ENCODE data around the gene ACTL7B.
"Not testable (repeated sequence)": the region's sequence is repeated elsewhere in the genome, so short reads cannot be mapped to it uniquely, and the experiment has no call there.

Gene ACTL7B

DNA sequence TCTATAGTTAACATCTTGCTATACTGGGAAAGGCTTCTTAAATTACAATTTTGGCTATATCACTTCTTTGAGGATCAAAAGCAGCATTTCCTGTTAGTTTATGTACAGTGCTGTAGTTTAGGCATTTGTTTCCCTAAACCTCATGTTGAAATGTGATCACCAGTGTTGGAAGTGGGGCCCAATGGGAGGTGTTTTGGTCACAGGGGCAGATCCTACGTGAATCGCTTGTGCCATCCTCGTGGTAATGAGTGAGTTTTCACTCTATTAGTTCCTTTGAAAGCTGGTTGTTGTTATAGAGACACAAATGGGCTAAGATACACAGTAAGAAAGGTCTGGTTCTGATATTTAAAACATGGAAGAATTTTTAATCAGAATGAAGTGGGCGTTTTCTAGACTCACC, 12.0 kb upstream of the ACTL7B start:
- no peak for DNase-seq

DNA sequence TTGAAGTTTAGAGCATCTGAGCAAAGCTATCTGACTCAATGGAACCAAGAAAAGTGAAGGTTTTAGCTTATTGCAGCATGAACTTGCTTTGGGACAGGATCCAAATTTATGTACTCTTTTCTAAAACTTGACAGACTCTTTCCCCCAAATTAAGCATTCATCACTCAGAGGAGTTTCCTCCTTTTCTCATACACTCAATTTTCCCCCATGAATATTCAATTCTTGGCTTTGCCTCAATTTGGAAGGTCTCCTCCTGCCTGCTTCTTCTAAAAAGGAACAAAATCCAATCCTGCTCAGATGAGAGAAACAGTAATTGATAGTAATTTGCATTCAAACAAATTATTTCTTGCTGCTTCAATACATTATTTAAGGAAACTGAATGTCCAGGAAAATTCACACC, 11.3 kb upstream of the ACTL7B start:
- no peak for DNase-seq

DNA sequence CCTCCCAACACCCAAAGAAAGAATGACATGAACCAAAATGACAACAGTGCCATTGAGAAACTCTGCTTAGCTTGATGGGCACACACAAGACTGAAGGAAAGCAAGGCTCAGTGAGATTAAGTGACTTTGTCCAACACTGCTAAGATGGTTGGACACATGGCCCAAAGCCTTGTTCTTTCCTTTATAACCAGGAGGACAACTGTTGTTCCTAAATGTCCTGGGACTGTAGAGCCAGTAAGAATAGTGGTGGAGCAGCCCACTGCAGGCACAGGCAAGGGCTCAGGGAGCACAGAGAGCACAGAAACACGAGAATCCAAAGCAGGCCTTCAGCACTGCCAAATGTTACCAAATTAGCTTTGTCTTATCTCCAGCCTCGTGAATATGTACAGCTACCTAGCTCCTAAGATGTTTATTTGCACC, 10.2 kb upstream of the ACTL7B start:
- no peak for DNase-seq

DNA sequence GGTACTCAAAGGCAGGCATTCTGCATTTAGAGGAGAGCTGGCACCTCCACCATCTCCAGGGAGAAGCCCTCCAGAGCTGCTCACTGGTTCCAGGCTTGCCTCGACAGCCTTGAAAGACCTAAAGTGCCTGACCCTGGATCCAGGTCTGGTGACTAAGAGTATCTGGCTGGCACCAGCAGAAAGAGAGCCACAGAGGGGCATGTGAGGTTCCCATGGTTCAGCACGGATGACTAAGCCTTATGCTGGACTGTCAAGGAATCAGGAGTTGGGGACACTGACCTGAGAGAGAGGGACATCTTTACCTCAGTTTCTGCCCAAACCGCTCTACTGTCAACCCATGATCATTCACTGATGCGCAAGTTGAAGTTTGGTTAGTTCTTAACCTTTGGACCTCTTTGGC, 9.3 kb upstream of the ACTL7B start:
- DNase-seq = no peak

DNA sequence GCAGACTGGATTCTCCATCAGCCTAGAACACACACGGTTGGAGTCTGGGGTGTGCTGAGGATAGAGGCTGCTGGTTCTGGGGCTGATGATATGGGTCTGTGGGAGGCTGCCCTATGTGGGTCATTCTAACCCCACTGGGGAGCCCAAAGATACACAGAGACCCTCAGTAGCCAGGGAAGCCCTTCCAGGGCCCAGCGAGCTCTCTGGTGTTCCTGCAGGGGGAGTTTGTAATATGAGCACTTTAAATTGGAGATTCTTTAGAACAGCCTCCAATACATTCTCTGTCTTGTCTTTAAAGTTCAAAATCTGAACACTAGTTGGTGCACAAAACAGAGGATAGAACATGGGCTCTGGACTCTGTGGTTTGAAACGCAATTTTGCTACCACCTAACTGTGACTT, 8.7 kb upstream of the ACTL7B start:
- no peak for DNase-seq

DNA sequence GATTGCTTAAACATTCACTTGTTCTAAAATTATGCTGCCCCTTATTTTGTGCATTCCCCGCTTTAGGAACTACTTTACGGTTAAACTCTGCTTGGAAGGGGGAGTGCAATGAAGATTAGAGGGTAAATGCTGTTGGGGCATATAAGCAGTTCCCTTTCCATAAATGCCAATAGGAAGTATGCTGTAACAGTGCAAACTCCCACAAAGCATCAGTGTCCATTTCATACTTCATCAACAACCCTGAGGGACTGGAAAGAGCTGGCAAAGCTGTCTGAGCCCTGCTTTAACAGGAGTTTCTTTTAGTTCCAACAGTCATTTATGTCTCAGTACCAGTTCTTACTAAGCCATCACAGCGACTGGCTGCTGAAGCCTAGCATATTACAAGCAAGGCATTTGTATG, 8.1 kb upstream of the ACTL7B start:
- no peak for DNase-seq

- no peak for DNase-seq
Observed at GRCh38 chr9:108861997-108862396, 6.2 kb upstream of the ACTL7B start, which contains the start of gene ACTL7A. Gene ACTL7A, plus strand, starts transcription at chr9:108862266. Its CDS starts 57 bp downstream, at chr9:108862323.

DNA sequence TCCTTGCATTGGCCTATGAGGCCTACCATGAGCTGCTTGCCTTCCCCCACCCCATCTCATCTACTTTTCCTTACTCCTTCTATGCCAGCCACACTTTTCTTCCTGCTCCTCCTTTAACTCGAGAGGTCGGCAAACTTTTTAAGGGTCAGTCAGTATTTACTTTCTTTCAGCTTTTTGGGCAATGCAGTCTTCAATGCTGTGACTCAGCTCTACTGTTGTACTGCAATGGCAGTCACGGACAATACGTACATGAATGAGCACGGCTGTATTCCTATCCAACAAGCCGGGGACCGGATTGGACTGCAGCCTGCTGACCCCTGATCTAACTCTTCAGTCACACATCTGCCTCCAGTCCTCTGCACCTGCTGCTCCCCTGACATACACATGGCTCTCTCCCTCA, 5.7 kb upstream of the ACTL7B start:
- no peak for DNase-seq

- DNase-seq = no peak
Observed at GRCh38 chr9:108860764-108861163, 5.0 kb upstream of the ACTL7B start.

- DNase-seq = no peak
Observed at GRCh38 chr9:108860354-108860753, 4.6 kb upstream of the ACTL7B start.

DNA sequence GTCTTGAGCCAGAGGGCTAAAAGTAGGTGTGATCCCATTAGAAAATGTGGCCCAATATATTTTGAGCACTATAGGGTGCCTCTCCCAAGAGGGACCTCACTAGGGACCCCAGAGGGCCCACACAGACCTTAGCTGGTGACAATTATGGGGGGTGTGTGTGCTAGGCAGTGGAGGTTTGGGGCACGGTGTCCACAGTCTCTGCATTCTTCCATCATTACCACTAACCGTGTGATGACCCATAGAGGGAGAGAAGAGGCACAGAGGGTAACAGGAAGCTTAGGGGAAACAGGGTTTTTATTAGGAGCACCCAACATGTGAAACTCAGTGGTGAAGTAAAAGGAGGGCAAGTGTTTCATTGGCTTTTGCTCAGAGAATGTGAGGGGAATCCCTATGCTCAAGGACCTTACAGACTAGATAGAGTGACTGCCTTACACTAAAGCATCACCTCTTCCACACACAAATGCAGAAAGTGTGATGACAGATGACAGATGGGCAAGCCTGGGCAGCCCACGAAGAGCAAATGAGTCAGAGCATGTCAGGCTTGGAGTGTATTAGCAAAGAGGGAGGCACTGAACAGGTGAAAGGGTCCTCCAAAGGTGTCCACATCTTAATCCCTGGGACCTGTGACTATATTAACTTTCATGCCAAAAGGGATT, 3.8 kb upstream of the ACTL7B start:
- no peak for DNase-seq

DNA sequence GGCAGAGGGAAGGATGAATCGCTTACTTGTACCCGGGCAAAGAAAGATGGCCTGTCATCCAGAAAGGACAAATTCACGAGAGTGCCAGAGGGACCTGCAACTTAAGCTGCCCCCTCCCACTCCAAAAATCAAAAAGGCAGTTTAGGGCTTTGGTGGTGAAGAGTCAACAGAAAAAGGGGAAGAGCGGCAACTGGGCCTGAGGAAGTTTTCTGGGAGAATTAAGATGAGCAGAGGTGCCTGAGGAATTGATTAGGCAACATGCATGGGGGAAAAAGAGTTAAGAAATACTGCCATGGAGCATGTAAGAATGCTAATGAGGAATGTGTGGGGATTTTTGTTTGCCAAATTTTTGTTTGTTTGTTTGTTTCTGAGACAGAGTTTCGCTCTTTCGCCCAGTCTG, 1.8 kb upstream of the ACTL7B start:
- no peak for DNase-seq

DNA sequence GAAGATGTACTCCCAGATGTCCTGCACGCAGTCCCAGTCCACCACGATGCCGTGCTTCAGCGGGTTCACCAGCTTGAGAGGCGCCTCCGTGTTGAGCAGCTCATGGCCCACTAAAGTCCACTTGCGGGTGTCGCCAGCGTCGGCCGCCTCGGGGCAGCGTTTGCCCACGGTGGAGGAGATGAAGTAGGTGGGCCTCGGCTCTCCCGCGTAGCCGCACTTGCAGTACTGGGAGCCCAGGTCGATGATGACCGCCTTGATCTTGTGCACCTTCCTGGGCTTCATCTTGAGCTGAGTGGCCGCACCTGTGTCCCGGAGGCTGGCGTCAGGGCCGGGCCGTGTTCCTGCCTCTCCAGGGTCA, 278 bp downstream of the ACTL7B start:
- no peak for DNase-seq

- DNase-seq = no peak
Observed at GRCh38 chr9:108854641-108855528, 901 bp downstream of the ACTL7B start.

DNA sequence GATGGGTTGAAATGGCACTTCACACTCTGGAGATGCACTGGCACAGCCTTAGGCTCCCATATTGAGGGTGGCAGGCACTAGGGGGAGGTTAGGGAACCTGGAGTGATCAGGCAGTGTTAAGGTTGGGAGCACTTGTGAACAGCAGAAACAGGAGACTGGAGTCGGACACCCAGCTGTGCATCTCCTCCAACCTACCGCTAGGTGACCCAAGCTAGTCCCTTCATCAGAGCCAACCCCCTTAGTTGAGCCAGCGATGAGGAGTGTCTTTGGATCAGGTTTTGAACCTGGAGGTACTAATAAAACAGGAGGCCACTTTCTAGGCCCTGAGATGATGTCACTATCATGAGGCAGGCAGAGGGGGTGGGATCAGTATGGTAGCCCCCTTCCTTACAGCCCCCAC, 1.7 kb downstream of the ACTL7B start:
- DNase-seq = no peak

DNA sequence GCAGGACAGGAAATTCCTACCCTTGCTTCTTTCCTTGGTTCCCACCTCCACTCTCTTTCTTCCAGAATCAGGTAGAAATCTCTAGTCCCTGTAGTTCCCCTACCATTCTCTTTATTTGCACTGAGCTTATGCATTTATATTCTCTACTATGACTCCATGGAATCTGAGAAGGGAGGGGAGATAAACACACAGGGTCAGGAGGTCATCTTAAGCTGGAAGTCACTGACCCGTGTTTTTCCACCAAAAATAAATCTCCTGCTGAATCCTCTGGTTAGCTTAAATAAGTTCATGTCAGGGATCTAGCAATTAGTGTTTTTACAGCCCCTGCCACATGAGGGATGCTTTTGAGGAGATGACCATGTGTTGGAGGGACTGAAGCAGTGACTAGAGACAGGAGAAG, 3.7 kb downstream of the ACTL7B start:
- DNase-seq = no peak

- no peak for DNase-seq
Observed at GRCh38 chr9:108851138-108851537, 4.6 kb downstream of the ACTL7B start.

- no peak for DNase-seq
Observed at GRCh38 chr9:108850293-108850897, 5.4 kb downstream of the ACTL7B start.

- not testable (repeated sequence) for DNase-seq
Observed at GRCh38 chr9:108848296-108848695, 7.5 kb downstream of the ACTL7B start.

- no peak for DNase-seq
Observed at GRCh38 chr9:108845947-108846346, 9.8 kb downstream of the ACTL7B start.

DNA sequence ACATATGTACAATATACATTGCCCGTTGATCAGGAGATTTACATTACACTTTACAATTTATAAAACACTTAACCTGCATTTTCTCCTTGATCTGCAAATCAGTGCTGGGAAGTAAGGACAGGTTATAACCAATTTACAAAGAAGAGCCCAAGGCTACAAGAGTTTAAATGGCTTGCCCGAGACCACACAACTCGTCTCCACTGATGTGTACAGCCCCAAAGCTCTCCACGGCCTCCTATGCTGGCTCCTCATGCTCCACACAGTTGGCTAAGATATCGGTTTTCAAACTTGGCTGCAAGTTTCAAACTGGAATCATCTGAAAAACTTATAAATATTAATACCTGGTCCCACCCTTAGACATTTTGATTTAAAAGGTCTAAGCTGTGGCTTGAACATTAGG, 10.3 kb downstream of the ACTL7B start:
- no peak for DNase-seq

- peak; percentile 86 for DNase-seq
Observed at GRCh38 chr9:108844856-108845255, 10.9 kb downstream of the ACTL7B start.

GRCh38 chr9:108844391-108844790, 11.4 kb downstream of the ACTL7B start:
- DNase-seq = no peak

Measured in DMS79 (cell line).